Measurements from ENCODE around the gene PDF.

PDF gene

DNA sequence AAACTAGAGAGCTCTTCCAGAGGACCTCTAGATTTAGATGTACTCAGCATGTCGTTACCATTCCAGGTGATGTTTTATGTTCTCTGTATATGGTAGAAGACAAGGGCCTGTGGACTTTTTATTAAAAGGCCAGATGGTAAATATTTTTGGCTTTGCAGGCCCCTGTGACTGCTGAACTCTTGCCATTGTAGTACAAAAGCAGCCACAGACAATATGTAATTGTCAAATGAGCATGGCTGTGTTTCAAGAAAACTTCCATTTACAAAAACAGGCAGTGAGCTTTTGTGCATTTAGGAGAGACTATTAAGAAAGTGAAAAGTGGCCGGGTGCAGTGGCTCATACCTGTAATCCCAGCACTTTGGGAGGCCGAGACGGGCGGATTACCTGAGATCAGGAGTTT lies 13.8 kb upstream of the PDF start:
- H3K9me3 ChIP-seq, result no peaks in the 10 kb centered on the region
- peaks cover 19% of the 10 kb centered on the region; the same call in 1 of the 2 replicates for H4K20me1 ChIP-seq
- peaks cover 65% of the 10 kb centered on the region for H3K36me3 ChIP-seq
- TF ChIP-seq Cebpa-rat (IDR thresholded peaks at IDR 0.05), result no peak
- H3K4me2 ChIP-seq, result no peak overlapping the region
- H3K4me3 ChIP-seq, result no peak overlapping the region
- H3K4me1 ChIP-seq, result peaks cover 24% of the 10 kb centered on the region
- no peak overlapping the region for H3K27ac ChIP-seq
- no peaks in the 10 kb centered on the region for H3K27me3 ChIP-seq
- no peak overlapping the region for H3K9ac ChIP-seq

GRCh38 chr16:69340095-69340644 lies 9.8 kb upstream of the PDF start:
- no peaks in the 10 kb centered on the region for H3K9me3 ChIP-seq
- H3K4me2 ChIP-seq, result peak overlapping the region; percentile 94
- H3K36me3 ChIP-seq, result peaks cover 67% of the 10 kb centered on the region
- no peak for TF ChIP-seq Cebpa-rat (IDR thresholded peaks at IDR 0.05)
- peak overlapping the region; percentile 90 for H3K9ac ChIP-seq
- peak overlapping the region; percentile 98 for H3K27ac ChIP-seq
- H3K4me3 ChIP-seq, result peak overlapping the region; percentile 86
- no peaks in the 10 kb centered on the region for H3K27me3 ChIP-seq
- H4K20me1 ChIP-seq, result peaks cover 19% of the 10 kb centered on the region; the same call in 1 of the 2 replicates
- peaks cover 44% of the 10 kb centered on the region for H3K4me1 ChIP-seq

DNA sequence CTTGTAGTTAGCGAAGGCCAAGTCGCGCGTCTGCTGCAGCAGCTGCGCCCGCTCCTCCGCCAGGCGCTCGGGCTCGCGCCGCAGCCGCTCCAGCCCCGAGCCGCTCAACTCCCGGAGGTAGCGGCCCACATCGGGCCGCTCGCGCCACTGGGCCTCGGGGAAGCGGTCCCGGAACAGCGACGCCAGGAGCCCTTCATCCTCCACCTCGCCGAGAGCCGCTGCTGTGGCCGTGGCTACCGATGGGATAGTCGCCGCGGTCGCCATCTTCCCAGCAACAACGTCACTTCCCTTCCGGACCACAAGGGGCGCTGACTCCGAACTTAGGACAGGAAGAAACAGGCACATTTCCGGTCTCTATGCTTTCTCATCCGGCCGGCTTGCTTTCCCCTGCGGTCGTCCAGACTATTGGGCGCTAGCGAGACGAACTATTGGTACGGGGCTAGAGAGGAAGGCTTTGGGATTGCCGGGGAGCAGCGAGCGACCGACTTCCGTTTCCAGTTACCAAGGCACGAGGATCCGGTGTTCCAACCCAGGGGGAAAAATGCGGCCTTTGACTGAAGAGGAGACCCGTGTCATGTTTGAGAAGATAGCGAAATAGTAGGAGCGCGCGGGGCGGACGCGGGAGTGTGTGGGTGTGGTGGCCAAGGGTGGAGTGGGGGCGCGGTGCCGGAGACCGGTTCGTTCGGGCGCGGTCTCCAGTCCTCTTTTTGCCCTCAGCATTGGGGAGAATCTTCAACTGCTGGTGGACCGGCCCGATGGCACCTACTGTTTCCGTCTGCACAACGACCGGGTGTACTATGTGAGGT lies 9.1 kb upstream of the PDF start, which contains the start of the genes COG8 and NIP7:
Gene COG8, minus strand, starts transcription at position 276 of the 806 bp plus-strand sequence. Its CDS starts 12 bp downstream, at position 264.
Gene NIP7, plus strand, starts transcription at position 484 of the 806 bp plus-strand sequence. Its CDS starts 58 bp downstream, at position 542.
- peaks cover 67% of the 10 kb centered on the region for H3K36me3 ChIP-seq

DNA sequence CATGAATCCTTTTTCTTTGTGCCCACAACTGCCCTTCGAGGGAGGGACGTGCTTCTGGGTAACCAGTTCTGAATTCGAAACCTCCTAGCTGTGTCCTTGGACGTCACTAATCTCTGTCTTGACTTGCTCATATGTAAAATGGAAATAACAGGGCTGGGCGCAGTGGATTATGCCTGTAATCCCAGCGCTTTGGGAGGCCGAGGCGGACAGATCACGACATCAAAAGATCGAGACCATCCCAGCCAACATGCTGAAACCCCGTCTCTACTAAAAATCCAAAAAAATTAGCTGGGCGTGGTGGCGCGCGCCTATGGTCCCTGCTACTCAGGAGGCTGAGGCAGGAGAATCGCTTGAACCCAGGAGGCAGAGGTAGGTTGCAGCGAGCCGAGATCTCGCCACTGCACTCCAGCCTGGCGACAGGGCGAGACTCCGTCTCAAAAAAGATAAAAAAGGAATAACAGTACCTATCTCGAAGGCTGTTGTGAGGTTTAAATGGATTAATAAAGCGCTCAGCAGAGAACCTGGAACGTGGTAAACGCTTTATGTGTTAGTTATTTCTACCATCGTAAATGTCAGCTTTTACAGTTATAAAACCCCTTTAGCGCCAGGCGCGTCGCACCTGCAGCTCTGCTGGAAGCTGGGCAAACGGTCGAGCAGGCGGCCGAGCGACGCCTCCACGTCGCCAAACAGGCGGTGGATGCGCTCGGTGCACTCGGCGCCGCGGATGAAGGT lies 8.3 kb upstream of the PDF start:
- H3K36me3 ChIP-seq, result peaks cover 67% of the 10 kb centered on the region
- H3K27ac ChIP-seq, result peak overlapping the region; percentile 98
- no peaks in the 10 kb centered on the region for H3K9me3 ChIP-seq
- H3K27me3 ChIP-seq, result no peaks in the 10 kb centered on the region
- peak overlapping the region; percentile 90 for H3K9ac ChIP-seq
- H3K4me2 ChIP-seq, result peak overlapping the region; percentile 98
- no peak for TF ChIP-seq Cebpa-rat (IDR thresholded peaks at IDR 0.05)
- H3K4me3 ChIP-seq, result peak overlapping the region; percentile 86
- peaks cover 51% of the 10 kb centered on the region for H3K4me1 ChIP-seq
- H4K20me1 ChIP-seq, result peaks cover 15% of the 10 kb centered on the region; the same call in 1 of the 2 replicates

More for the DNA sequence above, 9.1 kb upstream of the PDF start, which contains the start of the genes COG8 and NIP7:
- no peak for TF ChIP-seq Cebpa-rat (IDR thresholded peaks at IDR 0.05)
- H3K9me3 ChIP-seq, result no peaks in the 10 kb centered on the region
- H4K20me1 ChIP-seq, result peaks cover 19% of the 10 kb centered on the region; the same call in 1 of the 2 replicates
- peak within 1 kb of the TSS; percentile 86 for H3K4me3 ChIP-seq
- H3K27me3 ChIP-seq, result no peaks in the 10 kb centered on the region
- peak within 1 kb of the TSS; percentile 98 for H3K4me2 ChIP-seq
- peaks cover 44% of the 10 kb centered on the region for H3K4me1 ChIP-seq
- peak within 1 kb of the TSS; percentile 90 for H3K9ac ChIP-seq
- peak within 1 kb of the TSS; percentile 98 for H3K27ac ChIP-seq

GRCh38 chr16:69334696-69335095 lies 4.3 kb upstream of the PDF start:
- Histone ChIP-seq H3K36me3 (peaks cover 56% of the 10 kb centered on the region), H3K4me1 (peaks cover 39% of the 10 kb centered on the region), H3K9ac (no peak overlapping the region), H3K9me3 (no peaks in the 10 kb centered on the region), H3K27ac (no peak overlapping the region), H3K4me2 (no peak overlapping the region), H3K27me3 (no peaks in the 10 kb centered on the region), H3K4me3 (no peak overlapping the region), H4K20me1 (peaks cover 5% of the 10 kb centered on the region)
- no peak for TF ChIP-seq Cebpa-rat (IDR thresholded peaks at IDR 0.05)

- H3K4me2 ChIP-seq, result peak overlapping the region; percentile 96
- no peaks in the 10 kb centered on the region for H3K27me3 ChIP-seq
- H4K20me1 ChIP-seq, result peaks cover 56% of the 10 kb centered on the region
- H3K4me3 ChIP-seq, result peak overlapping the region; percentile 83
- no peaks in the 10 kb centered on the region for H3K9me3 ChIP-seq
- peak overlapping the region; percentile 84 for H3K27ac ChIP-seq
- no peak for TF ChIP-seq Cebpa-rat (IDR thresholded peaks at IDR 0.05)
- H3K9ac ChIP-seq, result peak overlapping the region; percentile 82
- H3K4me1 ChIP-seq, result peaks cover 68% of the 10 kb centered on the region
- peaks cover 76% of the 10 kb centered on the region for H3K36me3 ChIP-seq
Observed at GRCh38 chr16:69329369-69330285, 761 bp downstream of the PDF start.

DNA sequence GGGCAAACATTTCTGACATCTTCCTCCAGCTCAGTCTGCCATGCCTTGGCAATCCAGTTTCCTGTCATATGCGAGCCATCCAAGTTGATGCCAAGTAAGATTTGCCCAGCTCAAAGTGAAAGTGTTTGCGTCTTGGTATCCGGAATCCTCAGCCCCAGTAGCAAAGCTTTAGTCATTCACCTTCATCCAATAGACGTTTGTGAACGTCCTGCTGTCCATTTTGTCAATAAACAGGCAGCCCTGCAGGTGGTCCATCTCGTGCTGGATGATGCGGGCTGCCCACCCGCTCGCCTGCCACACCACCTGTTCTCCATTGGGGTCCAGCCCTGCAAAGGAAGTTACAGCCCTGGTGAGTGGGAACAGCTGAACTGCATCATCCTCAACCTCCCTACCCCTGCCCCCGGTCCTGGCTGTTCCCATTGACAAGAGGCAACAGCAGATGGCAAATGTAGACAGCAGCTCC lies 1.5 kb downstream of the PDF start:
- peak overlapping the region; percentile 84 for H3K27ac ChIP-seq

GRCh38 chr16:69327585-69328310 lies 2.6 kb downstream of the PDF start:
- H3K9me3 ChIP-seq, result no peaks in the 10 kb centered on the region
- peaks cover 76% of the 10 kb centered on the region for H3K36me3 ChIP-seq
- H3K27me3 ChIP-seq, result no peaks in the 10 kb centered on the region
- no peak for TF ChIP-seq Cebpa-rat (IDR thresholded peaks at IDR 0.05)
- H3K27ac ChIP-seq, result peak overlapping the region; percentile 72
- H3K4me2 ChIP-seq, result peak overlapping the region; percentile 96
- H3K4me1 ChIP-seq, result peaks cover 78% of the 10 kb centered on the region
- H4K20me1 ChIP-seq, result peaks cover 75% of the 10 kb centered on the region
- peak overlapping the region; percentile 82 for H3K9ac ChIP-seq
- H3K4me3 ChIP-seq, result peak overlapping the region; percentile 83

More for the DNA sequence above, 1.5 kb downstream of the PDF start:
- TF ChIP-seq Cebpa-rat (IDR thresholded peaks at IDR 0.05), result no peak
- H3K36me3 ChIP-seq, result peaks cover 76% of the 10 kb centered on the region
- peaks cover 71% of the 10 kb centered on the region for H3K4me1 ChIP-seq
- no peaks in the 10 kb centered on the region for H3K27me3 ChIP-seq
- peak overlapping the region; percentile 82 for H3K9ac ChIP-seq
- H4K20me1 ChIP-seq, result peaks cover 63% of the 10 kb centered on the region
- H3K4me2 ChIP-seq, result peak overlapping the region; percentile 96
- H3K9me3 ChIP-seq, result no peaks in the 10 kb centered on the region
- H3K4me3 ChIP-seq, result peak overlapping the region; percentile 83

Data from BLaER1 (cell line).